ENCODE results near the gene MSL1.

GRCh38 chr17:40170325-40170724 lies 48.6 kb downstream of the MSL1 start:
- TF ChIP-seq CTCF (tag by site-specific recombination; IDR thresholded peaks at IDR 0.05) (no peak), ZNF121 (tag by site-specific recombination; IDR thresholded peaks at IDR 0.05) (no peak), ZNF558 (tag by site-specific recombination; IDR thresholded peaks at IDR 0.05) (no peak), BCL11A (tag by site-specific recombination; IDR thresholded peaks at IDR 0.05; ENCODE audit: low read depth) (no peak), ZNF211 (tag by site-specific recombination; IDR thresholded peaks at IDR 0.05; ENCODE audit: low read depth) (no peak), ZNF585B (tag by site-specific recombination; IDR thresholded peaks at IDR 0.05) (no peak), KLF1 (tag by site-specific recombination; IDR thresholded peaks at IDR 0.05) (no peak), HOXA7 (CRISPR knock-in tag; IDR thresholded peaks at IDR 0.05; ENCODE audit: borderline replicate concordance) (no peak), ZNF114 (tag by site-specific recombination; IDR thresholded peaks at IDR 0.05) (no peak), ZNF138 (tag by site-specific recombination; IDR thresholded peaks at IDR 0.05; ENCODE audit: borderline replicate concordance) (no peak), ZBTB17 (tag by site-specific recombination; IDR thresholded peaks at IDR 0.05) (no peak), ZNF837 (tag by site-specific recombination; IDR thresholded peaks at IDR 0.05) (no peak), ATF2 (tag by site-specific recombination; IDR thresholded peaks at IDR 0.05; ENCODE audit: low read depth) (no peak), ZNF623 (tag by site-specific recombination; IDR thresholded peaks at IDR 0.05) (no peak)

Data from HEK293 (cell line).